ENCODE results near the gene SLC6A11.

DNA sequence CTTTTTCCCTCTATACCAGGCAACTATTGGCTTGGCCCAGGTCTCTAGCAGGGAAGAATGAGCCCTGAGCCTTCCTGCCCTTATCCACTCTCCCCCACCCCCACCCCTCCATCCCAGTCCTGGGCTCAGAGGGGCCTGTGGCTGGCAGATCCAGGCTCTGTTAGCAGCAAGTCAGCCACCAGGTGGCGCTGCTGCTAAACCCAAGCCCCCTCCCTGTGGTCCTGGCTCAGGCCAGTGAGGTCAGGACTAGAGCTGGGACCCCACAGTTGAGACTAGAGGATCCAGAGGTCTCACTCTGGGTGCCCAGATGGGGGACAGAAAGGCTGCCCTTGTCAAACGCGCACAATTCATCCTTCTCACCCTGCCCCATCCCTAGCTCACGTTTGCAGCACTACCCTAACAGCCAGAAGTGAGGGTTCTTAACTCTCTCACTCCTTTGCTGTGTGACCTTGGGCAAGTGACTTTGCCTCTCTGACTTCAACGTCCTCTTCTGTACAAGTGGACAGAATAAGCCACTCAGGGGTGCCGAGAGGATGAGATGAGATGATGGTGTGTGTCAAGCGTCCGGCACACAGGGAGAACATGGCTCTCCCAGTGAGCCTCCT lies 129.8 kb downstream of the SLC6A11 start:
- TF ChIP-seq CCAR2 (optimal IDR thresholded peaks at IDR 0.05; ENCODE audit: low read depth, low read length) (no peak), SMAD3 (CRISPR knock-in tag; IDR thresholded peaks at IDR 0.05) (no peak), POLR2A (IDR thresholded peaks at IDR 0.05; ENCODE audit: insufficient read depth in 1 of 2, low read depth in 2 of 2, low read length in 2 of 2) (no peak), EP300 (IDR thresholded peaks at IDR 0.05; ENCODE audit: low read depth in 2 of 2, low read length in 2 of 2) (no peak), EP300 (CRISPR knock-in tag; IDR thresholded peaks at IDR 0.05; ENCODE audit: borderline replicate concordance) (no peak), TARDBP (CRISPR knock-in tag; IDR thresholded peaks at IDR 0.05) (no peak)
- TF ChIP-seq, protein P1, sequence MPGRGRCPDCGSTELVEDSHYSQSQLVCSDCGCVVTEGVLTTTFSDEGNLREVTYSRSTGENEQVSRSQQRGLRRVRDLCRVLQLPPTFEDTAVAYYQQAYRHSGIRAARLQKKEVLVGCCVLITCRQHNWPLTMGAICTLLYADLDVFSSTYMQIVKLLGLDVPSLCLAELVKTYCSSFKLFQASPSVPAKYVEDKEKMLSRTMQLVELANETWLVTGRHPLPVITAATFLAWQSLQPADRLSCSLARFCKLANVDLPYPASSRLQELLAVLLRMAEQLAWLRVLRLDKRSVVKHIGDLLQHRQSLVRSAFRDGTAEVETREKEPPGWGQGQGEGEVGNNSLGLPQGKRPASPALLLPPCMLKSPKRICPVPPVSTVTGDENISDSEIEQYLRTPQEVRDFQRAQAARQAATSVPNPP (CRISPR knock-in tag; IDR thresholded peaks at IDR 0.05), result no peak
- TF ChIP-seq, protein P2, sequence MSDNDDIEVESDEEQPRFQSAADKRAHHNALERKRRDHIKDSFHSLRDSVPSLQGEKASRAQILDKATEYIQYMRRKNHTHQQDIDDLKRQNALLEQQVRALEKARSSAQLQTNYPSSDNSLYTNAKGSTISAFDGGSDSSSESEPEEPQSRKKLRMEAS (IDR thresholded peaks at IDR 0.05), result no peak
- TF ChIP-seq, protein P3, sequence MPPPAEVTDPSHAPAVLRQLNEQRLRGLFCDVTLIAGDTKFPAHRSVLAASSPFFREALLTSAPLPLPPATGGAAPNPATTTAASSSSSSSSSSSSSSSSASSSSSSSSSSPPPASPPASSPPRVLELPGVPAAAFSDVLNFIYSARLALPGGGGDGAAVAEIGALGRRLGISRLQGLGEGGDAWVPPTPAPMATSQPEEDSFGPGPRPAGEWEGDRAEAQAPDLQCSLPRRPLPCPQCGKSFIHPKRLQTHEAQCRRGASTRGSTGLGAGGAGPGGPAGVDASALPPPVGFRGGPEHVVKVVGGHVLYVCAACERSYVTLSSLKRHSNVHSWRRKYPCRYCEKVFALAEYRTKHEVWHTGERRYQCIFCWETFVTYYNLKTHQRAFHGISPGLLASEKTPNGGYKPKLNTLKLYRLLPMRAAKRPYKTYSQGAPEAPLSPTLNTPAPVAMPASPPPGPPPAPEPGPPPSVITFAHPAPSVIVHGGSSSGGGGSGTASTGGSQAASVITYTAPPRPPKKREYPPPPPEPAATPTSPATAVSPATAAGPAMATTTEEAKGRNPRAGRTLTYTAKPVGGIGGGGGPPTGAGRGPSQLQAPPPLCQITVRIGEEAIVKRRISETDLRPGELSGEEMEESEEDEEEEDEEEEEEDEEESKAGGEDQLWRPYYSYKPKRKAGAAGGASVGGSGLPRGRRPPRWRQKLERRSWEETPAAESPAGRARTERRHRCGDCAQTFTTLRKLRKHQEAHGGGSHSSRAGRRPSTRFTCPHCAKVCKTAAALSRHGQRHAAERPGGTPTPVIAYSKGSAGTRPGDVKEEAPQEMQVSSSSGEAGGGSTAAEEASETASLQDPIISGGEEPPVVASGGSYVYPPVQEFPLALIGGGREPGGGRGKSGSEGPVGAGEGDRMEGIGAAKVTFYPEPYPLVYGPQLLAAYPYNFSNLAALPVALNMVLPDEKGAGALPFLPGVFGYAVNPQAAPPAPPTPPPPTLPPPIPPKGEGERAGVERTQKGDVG (CRISPR knock-in tag; IDR thresholded peaks at IDR 0.05; ENCODE audit: borderline replicate concordance), result no peak

Data from HepG2 (cell line).